ENCODE results near the gene ATF7IP.

ATF7IP gene

DNA sequence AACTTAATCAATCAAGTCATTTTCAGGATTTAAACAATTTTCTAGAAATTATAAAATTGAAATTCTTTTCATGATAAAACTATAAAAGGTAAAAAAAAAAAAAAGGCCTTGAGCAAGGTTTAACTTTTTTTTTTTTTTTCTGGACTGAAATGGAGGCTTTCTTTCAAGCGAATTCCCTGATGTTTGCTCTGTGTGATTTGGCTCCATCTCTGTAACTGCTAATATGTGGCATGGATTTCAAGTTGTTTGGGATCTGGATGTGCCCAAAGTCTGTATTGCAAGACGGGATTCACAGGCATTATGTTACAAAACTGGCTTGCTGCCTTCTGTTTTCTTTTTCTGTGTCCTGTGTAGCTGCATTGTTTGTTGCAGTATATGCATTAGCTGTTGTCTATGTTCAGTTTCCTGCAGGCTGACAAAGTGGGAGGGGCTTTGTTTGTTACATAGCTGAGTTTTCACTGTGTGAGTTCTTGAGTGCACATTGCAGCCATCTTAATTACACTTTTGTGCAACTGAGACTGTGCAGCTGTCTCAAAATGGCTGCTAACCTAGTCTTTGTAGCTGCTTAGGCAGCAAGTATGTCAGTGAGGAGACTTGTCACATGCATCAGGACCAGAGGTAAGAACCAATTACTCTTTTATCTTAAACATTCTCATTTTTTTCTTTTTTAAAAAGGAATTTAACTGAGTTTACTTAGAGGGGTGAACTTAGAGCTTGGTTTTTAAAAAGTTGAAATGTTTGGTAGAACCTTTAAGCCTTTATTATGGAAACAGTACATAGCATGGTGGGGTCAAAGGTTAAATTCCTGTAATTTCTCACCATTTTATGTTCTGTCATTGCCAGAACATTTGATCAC lies 19.5 kb downstream of the ATF7IP start:
- peak; percentile 96 for DNase-seq (ENCODE audit: low read depth)
- TF ChIP-seq CTCF (IDR thresholded peaks at IDR 0.05; ENCODE audit: low read depth, low read length, missing control alignments), result no peak
- peak overlapping the region; percentile 57; the same call in 1 of the 2 replicates for H3K4me3 ChIP-seq (ENCODE audit: low read depth, low read length)

GRCh38 chr12:14387219-14387871 lies 21.9 kb downstream of the ATF7IP start:
- DNase-seq (ENCODE audit: low read depth), result no peak
- peak overlapping the region; percentile 47; the same call in 1 of the 2 replicates for H3K4me3 ChIP-seq (ENCODE audit: low read depth, low read length)
- no peak for TF ChIP-seq CTCF (IDR thresholded peaks at IDR 0.05; ENCODE audit: low read depth, low read length, missing control alignments)

DNA sequence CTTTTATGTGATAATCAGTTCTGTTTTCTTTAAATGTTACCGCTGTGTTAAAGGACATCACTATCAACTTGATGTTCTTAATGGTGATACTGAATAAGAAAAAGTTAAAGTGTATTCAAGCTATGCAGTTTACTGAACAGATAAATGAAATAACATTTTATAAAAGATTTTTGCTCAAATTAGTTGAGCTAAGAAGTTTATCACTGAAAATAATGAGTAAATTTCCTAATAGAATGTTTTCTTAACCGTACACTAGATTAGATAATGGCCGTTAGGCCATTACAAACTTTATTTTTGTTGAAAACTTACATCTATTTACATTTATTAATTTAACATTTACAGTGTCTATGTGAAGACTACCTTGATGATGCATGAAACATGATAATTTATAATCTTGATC lies 25.0 kb downstream of the ATF7IP start:
- TF ChIP-seq CTCF (IDR thresholded peaks at IDR 0.05; ENCODE audit: low read depth, low read length, missing control alignments), result no peak
- H3K4me3 ChIP-seq (ENCODE audit: low read depth, low read length), result no peak overlapping the region
- DNase-seq (ENCODE audit: low read depth), result no peak

DNA sequence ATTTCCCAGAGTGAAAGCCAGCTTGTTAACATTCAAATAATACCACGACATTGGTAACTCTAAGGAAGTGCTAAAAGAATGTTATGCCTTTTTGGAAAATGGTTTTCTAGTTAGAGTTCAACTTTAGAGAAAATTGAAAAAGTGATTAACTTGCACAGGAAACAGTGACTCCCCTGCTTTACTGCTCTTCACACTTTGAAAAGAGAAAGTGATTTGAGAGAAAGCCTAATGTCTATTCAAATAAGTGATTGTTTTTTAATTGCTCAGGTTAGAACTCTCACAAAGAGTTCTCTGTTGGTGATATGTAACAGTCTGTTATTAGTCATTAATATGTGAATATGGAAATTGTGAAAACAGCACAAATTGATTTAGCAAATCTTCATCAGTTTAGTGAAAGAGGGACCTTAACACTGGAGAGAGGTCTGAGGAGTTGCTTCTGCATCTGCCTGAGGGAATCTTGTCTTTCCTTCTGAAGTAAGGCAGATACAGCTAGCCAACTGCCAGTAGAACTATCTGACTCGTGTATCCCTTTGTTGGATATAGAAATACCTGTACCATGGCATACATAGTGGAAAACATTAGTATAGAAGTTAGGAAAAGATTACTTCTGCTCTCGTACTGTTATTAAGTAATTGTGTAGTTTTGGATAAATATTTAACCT lies 25.5 kb downstream of the ATF7IP start:
- DNase-seq (ENCODE audit: low read depth), result no peak
- no peak overlapping the region for H3K4me3 ChIP-seq (ENCODE audit: low read depth, low read length)
- no peak for TF ChIP-seq CTCF (IDR thresholded peaks at IDR 0.05; ENCODE audit: low read depth, low read length, missing control alignments)

DNA sequence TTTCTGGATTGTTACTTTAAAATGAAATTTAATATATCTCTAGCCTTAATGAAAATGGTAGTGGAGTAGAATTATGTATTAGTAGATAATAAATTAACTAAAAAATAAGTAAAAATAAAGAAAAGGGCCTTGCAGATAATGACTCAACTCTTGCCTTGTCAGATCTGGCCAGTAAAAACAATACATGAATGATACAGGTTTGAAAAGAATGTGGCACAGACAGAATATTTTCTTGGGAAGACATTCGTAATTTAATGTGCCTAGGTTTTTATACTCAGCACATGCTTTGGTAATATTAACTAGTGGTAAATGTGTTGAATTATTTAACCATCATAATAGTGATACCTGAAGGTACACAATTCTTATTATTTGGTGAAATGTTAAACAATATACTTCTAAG lies 28.3 kb downstream of the ATF7IP start:
- TF ChIP-seq CTCF (IDR thresholded peaks at IDR 0.05; ENCODE audit: low read depth, low read length, missing control alignments), result no peak
- DNase-seq (ENCODE audit: low read depth), result no peak
- no peak overlapping the region for H3K4me3 ChIP-seq (ENCODE audit: low read depth, low read length)

DNA sequence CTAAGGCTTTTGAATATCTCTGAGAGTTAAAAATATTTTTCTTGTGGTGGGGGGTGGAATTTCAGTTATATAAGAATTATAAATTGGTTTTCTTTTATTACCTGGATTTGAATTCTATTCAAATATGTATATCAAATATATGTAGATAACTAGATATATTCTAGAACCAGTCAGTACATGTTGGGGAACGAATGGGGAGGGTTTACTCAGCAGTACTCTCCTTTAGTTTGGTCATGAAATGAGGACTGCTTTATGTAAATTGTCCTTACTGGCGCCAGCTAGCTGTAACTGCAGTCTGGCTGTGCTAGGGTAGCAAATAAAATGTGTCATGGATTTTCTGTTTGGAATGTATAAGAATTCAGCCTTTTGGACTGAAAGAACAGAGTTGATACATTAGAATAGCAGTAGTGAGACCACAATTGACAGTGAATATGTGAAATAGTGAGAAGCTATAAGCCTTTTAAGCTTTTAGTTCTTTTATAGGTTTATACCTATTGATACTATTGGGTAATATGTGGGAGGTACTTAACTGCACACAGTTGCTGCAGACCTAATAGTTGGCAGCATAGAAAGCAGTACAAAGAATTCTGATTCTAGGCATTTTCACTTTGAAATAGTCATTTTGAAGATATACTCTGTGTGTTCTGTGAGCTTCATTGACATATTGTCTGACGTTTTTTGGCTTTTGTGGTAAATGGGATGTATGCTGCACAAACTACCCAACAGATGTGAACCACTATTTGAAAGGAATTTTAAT lies 29.0 kb downstream of the ATF7IP start:
- peak; percentile 68 for DNase-seq (ENCODE audit: low read depth)
- H3K4me3 ChIP-seq (ENCODE audit: low read depth, low read length), result peak overlapping the region; percentile 40; the same call in 1 of the 2 replicates
- TF ChIP-seq CTCF (IDR thresholded peaks at IDR 0.05; ENCODE audit: low read depth, low read length, missing control alignments), result peak; percentile 8
